Panc1 (cell line): ENCODE measurements around the gene KRTAP5-9.

Experiments
- POLR2AphosphoS5 ChIP-seq: IDR thresholded peaks from 2 replicates; pipeline ENCODE4 v1.6.1; 2012; ENCODE audit warnings: mild to moderate bottlenecking, low read depth, low read length, moderate library complexity
- REST ChIP-seq, 2 experiments: IDR thresholded peaks; 2 replicates each; pipeline ENCODE4 v1.6.1; 2011 to 2012; ENCODE audit warnings: low read depth in 2 of 2, control low read depth in 1 of 2, low read length in 1 of 2, mild to moderate bottlenecking in 1 of 2, moderate library complexity in 1 of 2; ENCODE audit not compliant: insufficient read depth in 1 of 2
- SIN3A ChIP-seq: IDR thresholded peaks from 2 replicates; pipeline ENCODE4 v1.6.1; 2012; ENCODE audit warnings: low read depth, mild to moderate bottlenecking, low read length, moderate library complexity, borderline replicate concordance; ENCODE audit not compliant: insufficient read depth
- TCF7L2 ChIP-seq: IDR thresholded peaks from 2 replicates; pipeline ENCODE4 v1.6.1; 2011; ENCODE audit warnings: mild to moderate bottlenecking, low read depth, low read length, inconsistent platforms
- TF ChIP-seq, protein P1 (sequence below): fragments of 450-650 bp; IDR thresholded peaks from 2 replicates; pipeline ENCODE4 v1.5.1; 2017; ENCODE audit warnings: mild to moderate bottlenecking

DNA sequence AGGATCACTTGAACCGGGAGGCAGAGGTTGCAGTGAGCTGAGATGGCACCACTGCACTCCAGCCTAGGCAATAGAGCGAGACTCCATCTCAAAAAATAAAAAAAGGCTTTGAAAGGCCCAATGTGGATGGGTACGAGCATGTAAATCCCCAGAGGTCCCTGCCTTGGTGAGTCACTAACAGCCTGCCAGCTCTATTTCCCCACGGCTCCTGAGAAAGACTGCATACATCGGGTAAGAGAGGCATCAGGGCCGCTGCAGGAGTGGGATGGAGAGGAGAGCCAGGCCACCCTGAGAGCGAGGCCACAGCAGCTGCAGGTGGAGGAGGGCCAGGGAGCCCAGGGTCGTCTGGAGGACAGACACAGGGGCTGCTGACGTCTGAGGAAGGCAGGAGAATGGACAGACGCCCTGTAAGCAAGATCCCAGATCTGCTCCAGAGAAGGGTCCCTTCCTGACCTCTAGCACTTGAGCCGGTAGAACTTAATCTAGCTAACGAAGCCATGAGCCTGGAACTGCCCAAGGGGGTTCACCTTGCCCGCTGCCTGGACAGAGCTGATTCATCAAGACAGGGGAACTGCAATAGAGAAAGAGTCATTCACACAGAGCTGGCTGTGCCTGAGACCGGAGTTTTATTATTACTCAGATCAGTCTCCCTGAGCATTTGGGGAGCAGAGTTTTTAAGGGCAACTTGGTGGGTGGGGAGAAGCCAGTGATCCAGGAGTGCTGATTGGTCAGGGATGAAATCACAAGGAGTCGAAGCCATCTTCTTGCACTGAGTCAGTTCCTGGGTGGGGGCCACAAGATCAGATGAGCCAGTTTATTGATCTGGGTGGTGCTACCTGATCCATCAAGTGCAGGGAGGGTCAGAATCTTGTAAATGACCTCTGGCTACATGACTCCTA, 5.1 kb upstream of the KRTAP5-9 start:
- TF ChIP-seq, protein P1, sequence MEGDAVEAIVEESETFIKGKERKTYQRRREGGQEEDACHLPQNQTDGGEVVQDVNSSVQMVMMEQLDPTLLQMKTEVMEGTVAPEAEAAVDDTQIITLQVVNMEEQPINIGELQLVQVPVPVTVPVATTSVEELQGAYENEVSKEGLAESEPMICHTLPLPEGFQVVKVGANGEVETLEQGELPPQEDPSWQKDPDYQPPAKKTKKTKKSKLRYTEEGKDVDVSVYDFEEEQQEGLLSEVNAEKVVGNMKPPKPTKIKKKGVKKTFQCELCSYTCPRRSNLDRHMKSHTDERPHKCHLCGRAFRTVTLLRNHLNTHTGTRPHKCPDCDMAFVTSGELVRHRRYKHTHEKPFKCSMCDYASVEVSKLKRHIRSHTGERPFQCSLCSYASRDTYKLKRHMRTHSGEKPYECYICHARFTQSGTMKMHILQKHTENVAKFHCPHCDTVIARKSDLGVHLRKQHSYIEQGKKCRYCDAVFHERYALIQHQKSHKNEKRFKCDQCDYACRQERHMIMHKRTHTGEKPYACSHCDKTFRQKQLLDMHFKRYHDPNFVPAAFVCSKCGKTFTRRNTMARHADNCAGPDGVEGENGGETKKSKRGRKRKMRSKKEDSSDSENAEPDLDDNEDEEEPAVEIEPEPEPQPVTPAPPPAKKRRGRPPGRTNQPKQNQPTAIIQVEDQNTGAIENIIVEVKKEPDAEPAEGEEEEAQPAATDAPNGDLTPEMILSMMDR = no peak
- no peak for TF ChIP-seq TCF7L2
- TF ChIP-seq POLR2AphosphoS5 = no peak
- no peak for TF ChIP-seq REST (IDR thresholded peaks at IDR 0.05; ENCODE audit: insufficient read depth in 1 of 2, low read depth in 2 of 2, low read length in 1 of 2)
- no peak for TF ChIP-seq SIN3A
